Nephron (organoid): ENCODE results near the gene PBLD.

Experiments
- H3K27ac Mint-ChIP-seq, 3 experiments: 2 replicates each; pipeline ENCODE4 v1.8.0; 2020; ENCODE audit warnings: mixed read lengths in 3 of 3, mild to moderate bottlenecking in 2 of 3, moderate library complexity in 1 of 3
- H3K27me3 Mint-ChIP-seq: 2 replicates; pipeline ENCODE4 v1.8.0; 2021; ENCODE audit warnings: low read depth, mild to moderate bottlenecking, moderate library complexity, mixed read lengths
- H3K36me3 Mint-ChIP-seq: 2 replicates; pipeline ENCODE4 v1.8.0; 2020; ENCODE audit warnings: low read depth, mixed read lengths
- H3K4me1 Mint-ChIP-seq: 2 replicates; pipeline ENCODE4 v1.8.0; 2020; ENCODE audit warnings: mixed read lengths
- H3K4me3 Mint-ChIP-seq, 3 experiments: 2 replicates each; pipeline ENCODE4 v1.8.0; 2020; ENCODE audit warnings: mild to moderate bottlenecking in 3 of 3, mixed read lengths in 3 of 3, moderate library complexity in 2 of 3
- H3K9me3 Mint-ChIP-seq: 2 replicates; pipeline ENCODE4 v1.8.0; 2020; ENCODE audit warnings: mixed read lengths
- TF ChIP-seq, protein P1 (sequence below), 3 experiments: fragments of 200-600 bp; sonication (generic); IDR thresholded peaks; one replicate each; pipeline ENCODE4 v1.5.0; 2021; ENCODE audit warnings: antibody characterized with exemption in 3 of 3; ENCODE audit not compliant: unreplicated experiment in 3 of 3

Gene PBLD

DNA sequence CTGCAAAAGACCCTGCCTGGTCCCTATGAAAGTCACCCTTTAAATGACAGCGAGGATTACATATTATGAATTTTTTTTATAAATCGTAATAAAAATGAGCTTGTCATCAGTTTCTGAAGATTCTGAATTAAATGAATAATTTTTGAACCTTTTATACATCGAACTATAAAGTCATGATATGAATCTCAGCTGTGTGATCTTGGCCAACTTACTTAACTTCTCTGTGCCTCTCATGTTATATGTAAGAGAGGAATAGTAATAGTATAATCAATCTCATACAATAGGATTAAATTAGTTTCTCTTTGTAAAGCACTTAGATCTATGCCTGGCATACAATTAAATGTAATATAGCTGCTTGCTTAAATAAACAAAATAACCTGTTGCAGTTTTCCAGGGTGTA lies 95.6 kb downstream of the PBLD start:
- H3K27ac Mint-ChIP-seq: no peak overlapping the region
- no peak overlapping the region for H3K4me3 Mint-ChIP-seq
- TF ChIP-seq, protein P1, sequence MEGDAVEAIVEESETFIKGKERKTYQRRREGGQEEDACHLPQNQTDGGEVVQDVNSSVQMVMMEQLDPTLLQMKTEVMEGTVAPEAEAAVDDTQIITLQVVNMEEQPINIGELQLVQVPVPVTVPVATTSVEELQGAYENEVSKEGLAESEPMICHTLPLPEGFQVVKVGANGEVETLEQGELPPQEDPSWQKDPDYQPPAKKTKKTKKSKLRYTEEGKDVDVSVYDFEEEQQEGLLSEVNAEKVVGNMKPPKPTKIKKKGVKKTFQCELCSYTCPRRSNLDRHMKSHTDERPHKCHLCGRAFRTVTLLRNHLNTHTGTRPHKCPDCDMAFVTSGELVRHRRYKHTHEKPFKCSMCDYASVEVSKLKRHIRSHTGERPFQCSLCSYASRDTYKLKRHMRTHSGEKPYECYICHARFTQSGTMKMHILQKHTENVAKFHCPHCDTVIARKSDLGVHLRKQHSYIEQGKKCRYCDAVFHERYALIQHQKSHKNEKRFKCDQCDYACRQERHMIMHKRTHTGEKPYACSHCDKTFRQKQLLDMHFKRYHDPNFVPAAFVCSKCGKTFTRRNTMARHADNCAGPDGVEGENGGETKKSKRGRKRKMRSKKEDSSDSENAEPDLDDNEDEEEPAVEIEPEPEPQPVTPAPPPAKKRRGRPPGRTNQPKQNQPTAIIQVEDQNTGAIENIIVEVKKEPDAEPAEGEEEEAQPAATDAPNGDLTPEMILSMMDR (IDR thresholded peaks at IDR 0.05; ENCODE audit: unreplicated experiment in 3 of 3): no peak
- peaks cover 25% of the 10 kb centered on the region for H3K27me3 Mint-ChIP-seq
- no peaks in the 10 kb centered on the region for H3K4me1 Mint-ChIP-seq
- no peaks in the 10 kb centered on the region for H3K36me3 Mint-ChIP-seq
- H3K9me3 Mint-ChIP-seq: no peaks in the 10 kb centered on the region

DNA sequence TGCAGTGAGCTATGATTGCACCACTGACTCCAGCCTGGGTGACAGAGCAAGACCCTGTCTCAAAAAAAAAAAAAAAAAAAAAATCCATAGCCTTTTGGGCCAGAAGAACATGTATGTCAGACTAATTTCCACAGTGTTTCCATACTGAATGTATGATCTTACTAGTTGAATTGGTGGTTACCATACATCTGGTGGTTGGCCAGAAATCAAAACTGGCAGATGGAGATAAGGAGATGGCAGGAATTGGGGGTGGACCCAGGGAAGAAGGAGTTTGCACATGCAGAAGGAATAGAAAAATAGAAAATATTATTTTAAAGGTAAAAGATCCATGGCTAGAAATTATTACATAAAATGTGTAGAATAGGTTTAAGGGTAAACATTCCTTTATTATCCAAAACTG lies 97.1 kb downstream of the PBLD start:
- Mint-ChIP-seq H3K36me3 (no peaks in the 10 kb centered on the region), H3K9me3 (no peaks in the 10 kb centered on the region), H3K4me1 (peaks cover 6% of the 10 kb centered on the region), H3K27ac (no peak overlapping the region), H3K4me3 (no peak overlapping the region), H3K27me3 (peaks cover 31% of the 10 kb centered on the region)
- TF ChIP-seq, protein P1 (IDR thresholded peaks at IDR 0.05; ENCODE audit: unreplicated experiment in 3 of 3): no peak

DNA sequence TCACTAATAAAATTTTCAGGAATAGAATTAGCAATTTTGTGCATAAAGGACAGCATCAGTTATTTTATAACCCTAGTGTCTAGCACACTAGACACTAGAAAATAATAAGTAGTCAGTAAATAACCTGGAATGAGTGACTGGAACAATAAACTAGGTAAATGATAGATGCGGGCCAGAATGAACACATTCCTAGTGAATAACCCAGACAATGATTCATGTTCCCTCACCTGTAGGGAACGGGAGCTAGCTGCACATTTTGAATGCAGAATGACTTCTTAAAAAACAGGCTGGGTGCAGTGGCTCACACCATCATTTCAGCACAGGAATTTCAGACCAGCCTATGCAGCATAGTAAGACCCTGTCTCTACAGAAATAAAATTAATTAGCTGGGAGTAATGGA lies 97.6 kb downstream of the PBLD start:
- H3K27me3 Mint-ChIP-seq: peaks cover 31% of the 10 kb centered on the region
- H3K36me3 Mint-ChIP-seq: no peaks in the 10 kb centered on the region
- H3K9me3 Mint-ChIP-seq: no peaks in the 10 kb centered on the region
- H3K4me3 Mint-ChIP-seq: no peak overlapping the region
- H3K27ac Mint-ChIP-seq: no peak overlapping the region
- H3K4me1 Mint-ChIP-seq: peaks cover 6% of the 10 kb centered on the region
- TF ChIP-seq, protein P1 (IDR thresholded peaks at IDR 0.05; ENCODE audit: unreplicated experiment in 3 of 3): no peak

DNA sequence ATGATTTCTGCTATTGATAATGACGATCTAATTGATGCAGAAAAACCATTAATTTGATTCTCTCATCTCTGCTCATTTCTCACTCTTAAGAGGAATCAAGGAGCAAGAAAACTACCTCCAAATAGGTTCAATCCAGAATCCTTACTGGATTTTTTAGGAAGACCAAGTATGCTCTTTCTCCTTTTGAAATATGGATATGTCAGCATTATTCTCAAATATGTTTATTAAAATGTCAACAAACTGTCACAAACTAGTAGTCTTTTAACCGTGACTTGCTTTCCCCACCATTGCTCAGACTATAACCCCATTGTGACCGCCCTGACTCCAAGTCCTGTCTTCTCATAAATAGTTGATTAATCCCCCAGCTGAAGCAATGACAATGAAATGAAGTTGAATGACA lies 99.7 kb downstream of the PBLD start:
- TF ChIP-seq, protein P1 (IDR thresholded peaks at IDR 0.05; ENCODE audit: unreplicated experiment in 3 of 3): no peak
- Mint-ChIP-seq H3K27me3 (peaks cover 41% of the 10 kb centered on the region), H3K4me3 (peak overlapping the region; percentile 29 to 38 (median 30)), H3K9me3 (no peaks in the 10 kb centered on the region), H3K36me3 (no peaks in the 10 kb centered on the region), H3K4me1 (peaks cover 6% of the 10 kb centered on the region), H3K27ac (no peak overlapping the region)
